Stimulated activated CD8-positive, alpha-beta memory T cell treated with anti-CD3 and anti-CD28 coated beads, Interleukin-15, amount 100 ng/mL, for 1 hour (primary cell): Measurements from ENCODE around the gene SPATA31D1.

Source experiments
- DNase-seq: peaks from one replicate; pipeline ENCODE4 v3.0.0-alpha.2; 2020; ENCODE audit warnings: low read depth

SPATA31D1 gene

GRCh38 chr9:82022121-82022520, 33.5 kb downstream of the SPATA31D1 start:
- DNase-seq, result no peak

DNA sequence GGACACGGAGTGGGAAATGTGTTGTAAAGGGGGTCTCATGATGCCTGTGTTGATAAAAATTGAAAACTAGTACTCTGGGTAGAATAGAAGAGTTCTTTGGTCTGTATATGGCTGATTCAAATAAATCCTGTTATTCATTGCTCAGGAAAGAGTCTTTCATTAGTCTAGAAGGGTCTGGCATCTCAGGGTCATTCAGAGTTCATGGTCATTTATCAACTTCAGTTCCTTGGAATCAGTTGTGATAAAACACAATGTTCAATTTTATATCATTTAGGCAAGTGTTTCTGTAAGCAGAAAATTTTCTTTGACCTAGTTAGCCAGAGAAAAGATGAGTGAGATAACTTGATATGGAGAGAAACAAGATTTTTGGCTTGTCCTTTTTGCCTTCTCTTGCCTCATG, 36.3 kb downstream of the SPATA31D1 start:
- no peak for DNase-seq

DNA sequence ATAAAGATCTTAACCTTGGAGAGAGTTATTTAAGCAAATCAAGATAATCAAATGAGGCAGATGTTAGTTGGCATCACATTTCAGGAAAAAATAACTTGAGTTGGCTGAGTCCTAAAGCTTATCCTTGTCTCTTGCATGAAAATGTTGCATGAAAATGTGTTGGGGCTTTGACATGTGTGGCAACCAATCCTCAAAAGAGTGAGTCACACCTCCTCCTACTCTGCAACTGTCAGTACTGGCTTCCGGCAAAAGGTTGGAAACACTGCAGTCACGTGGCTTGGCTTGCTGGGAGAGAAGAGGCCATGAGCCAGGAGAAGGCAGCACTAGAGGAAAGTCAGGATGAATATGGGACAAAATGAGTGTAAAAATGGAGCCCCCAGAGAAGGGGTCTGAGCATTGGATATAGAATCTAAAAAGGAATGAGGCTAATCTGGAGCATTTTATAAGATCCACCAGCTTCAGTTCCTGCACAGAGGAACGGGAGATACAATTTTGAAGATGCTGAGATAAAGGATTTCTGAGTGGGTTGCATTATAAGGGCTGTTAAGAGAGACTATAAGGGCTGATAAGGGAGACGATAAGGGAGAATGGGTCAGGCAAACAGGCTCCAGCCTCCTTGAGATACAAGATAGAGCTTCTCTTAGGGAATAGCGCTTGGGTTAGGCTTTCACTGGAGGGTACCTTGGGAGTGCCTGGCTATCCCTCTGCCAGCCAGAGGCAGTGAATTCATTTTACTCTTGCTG, 43.1 kb downstream of the SPATA31D1 start:
- no peak for DNase-seq

- DNase-seq, result no peak
Observed at GRCh38 chr9:82034956-82035731, 46.6 kb downstream of the SPATA31D1 start.

GRCh38 chr9:82036086-82036485, 47.5 kb downstream of the SPATA31D1 start:
- no peak for DNase-seq

- no peak for DNase-seq
Observed at GRCh38 chr9:82037126-82037525, 48.6 kb downstream of the SPATA31D1 start.

DNA sequence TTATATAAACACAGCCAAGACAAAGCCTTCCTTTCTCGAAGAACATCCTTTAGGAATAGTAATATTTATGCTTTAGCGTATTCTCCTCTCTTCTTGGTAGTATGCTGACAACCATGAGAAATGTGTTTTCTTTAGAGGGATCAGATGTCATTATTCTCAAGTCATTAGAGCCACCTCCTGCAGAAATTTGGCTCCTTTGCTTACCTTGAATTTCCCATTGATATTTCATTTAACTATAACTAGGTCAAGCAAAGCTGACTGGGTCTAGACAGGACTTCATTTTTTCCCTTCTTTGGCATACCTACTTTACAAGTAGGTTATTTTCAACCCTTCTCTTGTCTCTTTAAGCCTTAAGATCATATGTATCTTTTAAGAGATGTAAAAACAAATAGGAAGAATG, 50.3 kb downstream of the SPATA31D1 start:
- no peak for DNase-seq
